Activated gamma-delta T cell treated with Interleukin-2 at 50 U/mL for 16 hours (primary cell): ENCODE results near the gene ACAP3.

Experiments used
- DNase-seq: peaks from one replicate; pipeline ENCODE4 v3.0.0-alpha.2; 2020

Gene ACAP3

GRCh38 chr1:1242461-1243265 is 65.1 kb downstream of the ACAP3 start:
- DNase-seq = no peak
